ENCODE data around the gene MFSD12. TPM values are rescaled to one million over a fixed set of nuclear protein-coding genes. Genes with fewer than 3 reads are reported as not detected.

MFSD12 gene
- total and polyA plus RNA-seq, 2 of the 8 experiments (the other 6 are each of a cell fraction or from before 2014, with no cell fraction given) = 59.6 to 71.3 TPM

GRCh38 chr19:3528080-3528479 is 29.3 kb downstream of the MFSD12 start:
- H4K20me1 ChIP-seq (replicated peaks in 1 of 2; ENCODE audit: control insufficient read depth in 1 of 2, insufficient read depth in 2 of 2, low read length in 2 of 2) = peaks cover 0 to 6% of the 10 kb centered on the region in 2 experiments
- H3K4me3 ChIP-seq (ENCODE audit: extremely low read depth in 1 of 4, insufficient read depth in 2 of 4, low read depth in 3 of 4, low read length in 4 of 4) = no peak overlapping the region
- no peak overlapping the region for H3K9ac ChIP-seq (replicated peaks in 1 of 4; ENCODE audit: extremely low read depth in 1 of 4, low read depth in 3 of 4, low read length in 3 of 4)
- no peak overlapping the region for H3K14ac ChIP-seq (ENCODE audit: insufficient read length)
- H2BK20ac ChIP-seq (ENCODE audit: low read length) = no peak overlapping the region
- H2AK5ac ChIP-seq (ENCODE audit: low read depth, low read length) = no peak overlapping the region
- H2BK15ac ChIP-seq (ENCODE audit: low read length) = no peak overlapping the region
- no peak overlapping the region for H4K91ac ChIP-seq (replicated peaks; ENCODE audit: insufficient read length, low read length)
- no peak overlapping the region for H3K27ac ChIP-seq (ENCODE audit: low read depth, low read length)
- H3K79me1 ChIP-seq (ENCODE audit: low read depth, low read length) = no peaks in the 10 kb centered on the region
- no peak overlapping the region for H3K23ac ChIP-seq (ENCODE audit: insufficient read length)
- H3K4ac ChIP-seq (replicated peaks; ENCODE audit: insufficient read length, low read depth, low read length) = no peak overlapping the region
- no peak overlapping the region for H2BK12ac ChIP-seq (ENCODE audit: low read depth, low read length)
- no peaks in the 10 kb centered on the region; a peak in 1 of 7 replicates for H3K4me1 ChIP-seq (replicated peaks in 1 of 4; ENCODE audit: control insufficient read depth in 3 of 4, insufficient read depth in 4 of 4, low read length in 3 of 4)
- no peak for FAIRE-seq
- WGBS, 2 experiments (ENCODE audit: extremely low coverage in 1 of 2, insufficient coverage in 1 of 2, insufficient read length in 1 of 2, insufficient replicate concordance in 2 of 2, low coverage in 1 of 2, low lambda C conversion rate in 2 of 2, missing lambda C conversion rate in 1 of 2) = 87% methylated on average over 14 of the region's 14 CpGs; no CpG with 5 or more reads in 1 of the 2 experiments
- no peak overlapping the region for H3K56ac ChIP-seq (replicated peaks; ENCODE audit: insufficient read length, low read depth, low read length)
- ChIA-PET POLR2A (ENCODE audit: partially characterized antibody) (interaction anchor here (1.0 to 4.3 kb wide), 4 partner anchors 9 to 15 kb away, joined by 4 to 30 read pairs (median 5); partner anchors contain the start of gene TEKTIP1), CTCF (ENCODE audit: partially characterized antibody) (interaction anchor here (0.6 to 2.2 kb wide), 5 partner anchors 9 to 131 kb away, joined by 3 to 16 read pairs (median 3); no protein-coding TSS in a partner anchor)
- no peak overlapping the region for H2BK5ac ChIP-seq (ENCODE audit: low read depth, low read length)
- H3K27me3 ChIP-seq (replicated peaks in 1 of 4; ENCODE audit: control insufficient read depth in 3 of 4, extremely low read depth in 1 of 4, insufficient read depth in 3 of 4, low read length in 3 of 4) = no peaks in the 10 kb centered on the region
- peaks cover 7 to 28% (median 16%) of the 10 kb centered on the region in 4 experiments; a peak in 7 of 8 replicates for H3K36me3 ChIP-seq (ENCODE audit: control insufficient read depth in 2 of 4, insufficient read depth in 4 of 4, low read length in 3 of 4)
- no peak overlapping the region for H3K18ac ChIP-seq (ENCODE audit: extremely low read depth, low read length)
- H4K5ac ChIP-seq (ENCODE audit: insufficient read length, low read depth, low read length) = no peak overlapping the region
- H4K8ac ChIP-seq (ENCODE audit: extremely low read depth, insufficient read depth, low read length) = no peak overlapping the region
- no peak for DNase-seq (ENCODE audit: low read depth in 1 of 2, low spot score in 2 of 2)
- H3K23me2 ChIP-seq (ENCODE audit: low read depth, low read length) = peaks cover 9% of the 10 kb centered on the region; the same call in 1 of the 2 replicates
- H3K9me3 ChIP-seq (ENCODE audit: insufficient read depth in 2 of 2, low read depth in 1 of 2, low read length in 1 of 2) = no peaks in the 10 kb centered on the region
- H3K79me2 ChIP-seq (ENCODE audit: control insufficient read depth in 1 of 2, insufficient read depth in 2 of 2, low read length in 2 of 2) = no peaks in the 10 kb centered on the region
- H2BK120ac ChIP-seq (replicated peaks; ENCODE audit: low read depth, low read length) = no peak overlapping the region
- H2AFZ ChIP-seq (ENCODE audit: low read length) = no peak overlapping the region
- H3K4me2 ChIP-seq (ENCODE audit: insufficient read depth in 1 of 2, low read depth in 2 of 2, low read length in 2 of 2) = no peak overlapping the region
- no peak for TF ChIP-seq EZH2 (IDR thresholded peaks at IDR 0.05; ENCODE audit: low read depth, low read length, severe bottlenecking)
- no peak for TF ChIP-seq POU5F1 (IDR thresholded peaks at IDR 0.05; ENCODE audit: low read depth, low read length)
- TF ChIP-seq RXRA (IDR thresholded peaks at IDR 0.05; ENCODE audit: insufficient read depth, low read depth, low read length) = no peak
- TF ChIP-seq MAFK (IDR thresholded peaks at IDR 0.05; ENCODE audit: low read depth, low read length) = no peak
- no peak for TF ChIP-seq CHD2 (IDR thresholded peaks at IDR 0.05; ENCODE audit: low read length)
- no peak for TF ChIP-seq CEBPB (IDR thresholded peaks at IDR 0.05; ENCODE audit: low read depth, low read length)
- no peak for TF ChIP-seq KDM5A (IDR thresholded peaks at IDR 0.05; ENCODE audit: low read length)
- no peak for TF ChIP-seq NANOG (IDR thresholded peaks at IDR 0.05; ENCODE audit: insufficient read depth, low read depth, low read length, poor library complexity, severe bottlenecking)
- TF ChIP-seq SIRT6 (IDR thresholded peaks at IDR 0.05; ENCODE audit: low read length) = no peak
- TF ChIP-seq SP4 (IDR thresholded peaks at IDR 0.05; ENCODE audit: low read length) = no peak

Data from H1 (cell line).